Bronchial epithelial cell (primary cell): ENCODE results near the gene TNFSF18. TPM values are rescaled to one million over a fixed set of nuclear protein-coding genes. Genes with fewer than 3 reads are reported as not detected.

ENCODE experiments used
- DNase-seq: peaks from one replicate; pipeline ENCODE4 v3.0.0-alpha.2; 2010; ENCODE audit warnings: low read depth
- FAIRE-seq: peaks from 2 replicates; lab custom pipeline; 2011; peaks lifted over from hg19 to GRCh38; lab: Jason Lieb, UNC
- H3K27me3 ChIP-seq: 2 replicates; pipeline ENCODE4 v1.5.1; 2011; ENCODE audit warnings: low read length; ENCODE audit not compliant: control insufficient read depth, insufficient read depth
- H3K36me3 ChIP-seq: 2 replicates; pipeline ENCODE4 v1.5.1; 2011; ENCODE audit warnings: low read length; ENCODE audit not compliant: control insufficient read depth, insufficient read depth
- H3K4me3 ChIP-seq: 2 replicates; pipeline ENCODE4 v1.5.1; 2011; ENCODE audit warnings: mild to moderate bottlenecking, low read depth, low read length, control low read depth
- CTCF ChIP-seq: IDR thresholded peaks from 2 replicates; pipeline ENCODE4 v1.5.1; 2011; ENCODE audit warnings: mild to moderate bottlenecking, moderate library complexity, low read length, control low read depth, inconsistent platforms; ENCODE audit not compliant: insufficient read depth, severe bottlenecking
- total RNA-seq: library from RNA; depleted of rRNA; stranded (reverse); fragments of >200 nt; gene quantifications from 2 replicates; pipeline ENCODE4 v1.2.1, GENCODE V29; 2014

The TNFSF18 gene
- total RNA-seq, 1 donor from 2014 or later, result not detected

GRCh38 chr1:172990598-172991215 lies 60.0 kb downstream of the TNFSF18 start:
- FAIRE-seq, result no peak
- DNase-seq, result peak; percentile 43
- no peak overlapping the region for H3K4me3 ChIP-seq
- no peak for TF ChIP-seq CTCF
- H3K27me3 ChIP-seq, result no peaks in the 10 kb centered on the region
- no peaks in the 10 kb centered on the region for H3K36me3 ChIP-seq

Other genes with a start within 250 kb of the TNFSF18 start
- gene TNFSF4, start 156.4 kb upstream of the TNFSF18 start, total RNA-seq, result under 0.01 and 0.13 TPM in 2 replicates